K562 (cell line): ENCODE results near the gene EGR2. TPM values are rescaled to one million over a fixed set of nuclear protein-coding genes. Genes with fewer than 3 reads are reported as not detected.

Source experiments
- ATF1 ChIP-seq, 2 experiments: fragments of 450-650 bp in 1 of 2; IDR thresholded peaks; 2 replicates each; pipeline ENCODE4 v1.6.1; 2016; ENCODE audit warnings: missing compliant biosample characterization in 1 of 2, missing genetic modification characterization in 1 of 2
- ATF7 ChIP-seq: fragments of 450-650 bp; IDR thresholded peaks from 2 replicates; pipeline ENCODE4 v1.7.1; 2014; ENCODE audit warnings: mild to moderate bottlenecking, moderate library complexity
- EZH2 ChIP-seq: IDR thresholded peaks from 2 replicates; pipeline ENCODE4 v1.6.1; 2012; ENCODE audit warnings: low read depth, mild to moderate bottlenecking, inconsistent platforms, low read length, borderline replicate concordance
- FOXA3 ChIP-seq, 2 experiments: fragments of 450-650 bp in 1 of 2; sonication (generic) in 1 of 2; formaldehyde crosslinking; IDR thresholded peaks in 1 of 2; conservative IDR thresholded peaks in 1 of 2; 2 replicates each; pipeline versions ENCODE4 v1.4.0 to v1.8.0; 2020 to 2022; ENCODE audit warnings: mild to moderate bottlenecking in 2 of 2, missing genetic modification reagents in 1 of 2
- FOXJ3 ChIP-seq: sonication (generic); formaldehyde crosslinking; IDR thresholded peaks from 2 replicates; pipeline ENCODE4 v1.4.0; 2020; ENCODE audit warnings: mild to moderate bottlenecking, missing genetic modification reagents
- GABPA ChIP-seq: fragments of 200-800 bp; sonication (Bioruptor generic); conservative IDR thresholded peaks from 2 replicates; pipeline ENCODE4 v1.6.1; 2016; ENCODE audit warnings: low read depth, missing genetic modification characterization, missing compliant biosample characterization
- HDAC6 ChIP-seq: IDR thresholded peaks from 2 replicates; pipeline ENCODE4 v1.6.1; 2012; ENCODE audit warnings: low read depth, mild to moderate bottlenecking, control low read depth, inconsistent platforms, low read length, moderate library complexity
- HDGF ChIP-seq: fragments of 450-650 bp; IDR thresholded peaks from 2 replicates; pipeline ENCODE4 v1.6.1; 2016
- MEF2A ChIP-seq: IDR thresholded peaks from 2 replicates; pipeline ENCODE4 v1.6.1; 2011; ENCODE audit warnings: low read depth, mild to moderate bottlenecking, low read length, moderate library complexity; ENCODE audit not compliant: control insufficient read depth
- MTA3 ChIP-seq: fragments of 450-650 bp; formaldehyde crosslinking; IDR thresholded peaks from 2 replicates; pipeline ENCODE4 v1.6.1; 2017; ENCODE audit warnings: mild to moderate bottlenecking, borderline replicate concordance
- PHF8 ChIP-seq: fragments of 200-600 bp; sonication (generic); IDR thresholded peaks from 2 replicates; pipeline ENCODE4 v1.6.1; 2012; ENCODE audit warnings: mixed run types, mild to moderate bottlenecking, inconsistent platforms, low read length, moderate library complexity, borderline replicate concordance
- RAD21 ChIP-seq, 2 experiments: fragments of 250-450 bp in 1 of 2; fragments of 450-650 bp in 1 of 2; sonication (Bioruptor Pico) in 1 of 2; formaldehyde crosslinking in 1 of 2; IDR thresholded peaks in 1 of 2; conservative IDR thresholded peaks in 1 of 2; 2 replicates each; pipeline versions ENCODE4 v1.4.0 to v1.8.0; 2020 to 2022; ENCODE audit warnings: mild to moderate bottlenecking in 2 of 2, moderate library complexity in 1 of 2
- RBBP5 ChIP-seq: fragments of 200-600 bp; sonication (generic); IDR thresholded peaks from 2 replicates; pipeline ENCODE4 v1.6.1; 2012; ENCODE audit warnings: borderline replicate concordance, mild to moderate bottlenecking, low read length, control low read depth, inconsistent platforms; ENCODE audit not compliant: insufficient read depth, poor library complexity, severe bottlenecking
- RBM14 ChIP-seq: fragments of 200-400 bp; formaldehyde crosslinking; IDR thresholded peaks from 2 replicates; pipeline ENCODE4 v1.6.1; 2018; ENCODE audit warnings: low read depth, mild to moderate bottlenecking, low read length, moderate library complexity, borderline replicate concordance; ENCODE audit not compliant: insufficient read depth
- RFX7 ChIP-seq: fragments of 250-450 bp; sonication (Bioruptor Pico); IDR thresholded peaks from 2 replicates; pipeline ENCODE4 v1.5.1; 2021; ENCODE audit warnings: mild to moderate bottlenecking
- SIN3A ChIP-seq, 2 experiments: fragments of 150-350 bp in 1 of 2; IDR thresholded peaks; 2 replicates each; pipeline ENCODE4 v1.6.1; 2011 to 2016; ENCODE audit warnings: borderline replicate concordance in 2 of 2, low read depth in 2 of 2, low read length in 2 of 2, mild to moderate bottlenecking in 2 of 2, moderate library complexity in 2 of 2; ENCODE audit not compliant: control insufficient read depth in 1 of 2
- TARDBP ChIP-seq: fragments of 450-650 bp; IDR thresholded peaks from 2 replicates; pipeline ENCODE4 v1.6.1; 2016
- THRAP3 ChIP-seq: fragments of 450-650 bp; IDR thresholded peaks from 2 replicates; pipeline ENCODE4 v1.6.1; 2016; ENCODE audit warnings: mild to moderate bottlenecking, inconsistent platforms, borderline replicate concordance
- TSC22D4 ChIP-seq: fragments of 450-650 bp; IDR thresholded peaks from 2 replicates; pipeline ENCODE4 v1.6.1; 2016; ENCODE audit warnings: missing genetic modification characterization, missing biosample characterization, control low read depth
- ZNF695 ChIP-seq: fragments of 450-650 bp; formaldehyde crosslinking; IDR thresholded peaks from 2 replicates; pipeline ENCODE4 v1.4.0; 2020; ENCODE audit warnings: mild to moderate bottlenecking, moderate library complexity
- ZNF699 ChIP-seq: fragments of 250-450 bp; sonication (Bioruptor Pico); IDR thresholded peaks from 2 replicates; pipeline ENCODE4 v1.8.0; 2021; ENCODE audit warnings: mild to moderate bottlenecking, moderate library complexity; ENCODE audit not compliant: insufficient replicate concordance
- polyA plus RNA-seq, 8 experiments: library from polyadenylated mRNA; depleted of rRNA in 4 of 8; stranded (reverse) in 5 of 8; unstranded in 3 of 8; fragments of >200 nt; fragmentation: Nextera tagmentation in 2 of 8; fragmentation: Illumina TruSeq in 1 of 8; extraction: Ambion mirVana in 2 of 8; extraction: Trizol in 1 of 8; gene quantifications; 2 replicates each; pipeline versions ENCODE4 v1.2.1 to v1.2.3, GENCODE V29; 2011 to 2014; ENCODE audit warnings: inconsistent platforms in 1 of 8, missing spikeins in 1 of 8
- total RNA-seq, 7 experiments: library from RNA; depleted of rRNA in 6 of 7; stranded (reverse); fragments of >200 nt in 6 of 7; fragmentation: Illumina TruSeq in 2 of 7; extraction: Trizol in 2 of 7; gene quantifications; 2 replicates each; pipeline versions ENCODE4 v1.2.1 to v1.2.3, GENCODE V29; 2011 to 2021; ENCODE audit warnings: low replicate concordance in 1 of 7
- TF ChIP-seq, protein P1 (sequence below): fragments of 450-650 bp; formaldehyde crosslinking; IDR thresholded peaks from 2 replicates; pipeline ENCODE4 v1.4.0; 2020; ENCODE audit warnings: mild to moderate bottlenecking, moderate library complexity
- TF ChIP-seq, protein P2 (sequence below): fragments of 250-450 bp; sonication (Bioruptor Pico); IDR thresholded peaks from 2 replicates; pipeline ENCODE4 v1.5.0; 2021; ENCODE audit warnings: mild to moderate bottlenecking, moderate library complexity

The EGR2 gene
- total and polyA plus RNA-seq, 9 of the 15 experiments (the other 6 are each of a cell fraction or from before 2014, with no cell fraction given): 0.08 to 0.18 (median 0.12) TPM; not detected in 4

DNA sequence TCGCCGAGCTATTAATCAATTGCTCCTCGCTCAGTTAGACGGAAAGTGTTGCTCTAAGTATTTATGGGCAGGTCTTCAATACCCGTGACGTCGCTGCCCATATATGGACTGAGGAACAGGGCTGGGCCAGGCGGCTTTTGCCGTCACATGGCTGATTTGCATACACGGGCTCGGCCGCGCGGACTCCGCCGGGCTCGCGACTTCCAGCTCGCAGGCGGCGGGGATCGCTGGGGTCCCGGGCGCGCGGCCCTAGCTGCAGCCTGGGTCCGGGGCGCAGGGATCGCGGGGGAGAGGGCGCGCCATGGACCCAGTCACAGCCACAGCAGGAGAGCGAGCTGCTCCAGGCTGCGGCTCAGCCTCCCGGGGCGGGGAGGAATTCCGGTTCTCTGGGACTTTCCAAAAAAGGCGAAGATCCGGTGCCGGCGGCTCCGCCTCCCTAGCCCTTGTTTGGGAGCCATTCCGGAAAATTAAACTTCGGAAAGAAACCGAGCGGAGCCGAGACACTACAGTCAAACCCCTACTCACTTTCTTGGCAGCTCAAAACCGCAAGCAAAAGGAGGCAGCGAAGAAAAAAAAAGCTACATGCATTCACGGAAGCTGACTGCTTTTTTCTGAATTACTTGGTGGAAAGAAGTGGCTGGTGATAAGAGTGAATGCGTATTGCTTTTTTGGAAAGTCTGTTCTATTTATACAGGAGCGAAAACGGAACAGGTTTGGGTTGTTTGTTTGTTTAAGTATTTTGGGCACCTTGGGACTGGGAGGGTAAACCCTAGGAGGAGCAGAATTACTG is at the start of gene EGR2 (continued):
- TF ChIP-seq RAD21 (CRISPR knock-in tag; conservative IDR thresholded peaks at IDR 0.05 in 1 of 2, IDR thresholded peaks at IDR 0.05 in 1 of 2) (no peak), EZH2 (no peak), RBBP5 (no peak), RBM14 (no peak), HDAC6 (no peak), MEF2A (no peak), ATF1 (CRISPR knock-in tag; IDR thresholded peaks at IDR 0.05) (no peak), ATF1 (tag; IDR thresholded peaks at IDR 0.05) (peak; percentile 94), SIN3A (IDR thresholded peaks at IDR 0.05; ENCODE audit: borderline replicate concordance in 2 of 2, control insufficient read depth in 1 of 2, low read depth in 2 of 2, low read length in 2 of 2) (peak in 1 of 2 experiments; percentile 45; a peak in 1 of 4 replicates), ATF7 (peak; percentile 61), FOXJ3 (CRISPR knock-in tag) (no peak), TSC22D4 (tag) (no peak), GABPA (tag) (peak; percentile 48), ZNF695 (CRISPR knock-in tag) (no peak), ZNF699 (CRISPR knock-in tag) (no peak), MTA3 (peak; percentile 23; the same call in 1 of the 2 replicates), THRAP3 (no peak), HDGF (no peak), PHF8 (peak; percentile 38; the same call in 1 of the 2 replicates), FOXA3 (CRISPR knock-in tag; conservative IDR thresholded peaks at IDR 0.05 in 1 of 2, IDR thresholded peaks at IDR 0.05 in 1 of 2) (no peak), TARDBP (no peak), RFX7 (CRISPR knock-in tag) (no peak)
- TF ChIP-seq, protein P1, sequence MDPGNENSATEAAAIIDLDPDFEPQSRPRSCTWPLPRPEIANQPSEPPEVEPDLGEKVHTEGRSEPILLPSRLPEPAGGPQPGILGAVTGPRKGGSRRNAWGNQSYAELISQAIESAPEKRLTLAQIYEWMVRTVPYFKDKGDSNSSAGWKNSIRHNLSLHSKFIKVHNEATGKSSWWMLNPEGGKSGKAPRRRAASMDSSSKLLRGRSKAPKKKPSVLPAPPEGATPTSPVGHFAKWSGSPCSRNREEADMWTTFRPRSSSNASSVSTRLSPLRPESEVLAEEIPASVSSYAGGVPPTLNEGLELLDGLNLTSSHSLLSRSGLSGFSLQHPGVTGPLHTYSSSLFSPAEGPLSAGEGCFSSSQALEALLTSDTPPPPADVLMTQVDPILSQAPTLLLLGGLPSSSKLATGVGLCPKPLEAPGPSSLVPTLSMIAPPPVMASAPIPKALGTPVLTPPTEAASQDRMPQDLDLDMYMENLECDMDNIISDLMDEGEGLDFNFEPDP (CRISPR knock-in tag): no peak
- TF ChIP-seq, protein P2, sequence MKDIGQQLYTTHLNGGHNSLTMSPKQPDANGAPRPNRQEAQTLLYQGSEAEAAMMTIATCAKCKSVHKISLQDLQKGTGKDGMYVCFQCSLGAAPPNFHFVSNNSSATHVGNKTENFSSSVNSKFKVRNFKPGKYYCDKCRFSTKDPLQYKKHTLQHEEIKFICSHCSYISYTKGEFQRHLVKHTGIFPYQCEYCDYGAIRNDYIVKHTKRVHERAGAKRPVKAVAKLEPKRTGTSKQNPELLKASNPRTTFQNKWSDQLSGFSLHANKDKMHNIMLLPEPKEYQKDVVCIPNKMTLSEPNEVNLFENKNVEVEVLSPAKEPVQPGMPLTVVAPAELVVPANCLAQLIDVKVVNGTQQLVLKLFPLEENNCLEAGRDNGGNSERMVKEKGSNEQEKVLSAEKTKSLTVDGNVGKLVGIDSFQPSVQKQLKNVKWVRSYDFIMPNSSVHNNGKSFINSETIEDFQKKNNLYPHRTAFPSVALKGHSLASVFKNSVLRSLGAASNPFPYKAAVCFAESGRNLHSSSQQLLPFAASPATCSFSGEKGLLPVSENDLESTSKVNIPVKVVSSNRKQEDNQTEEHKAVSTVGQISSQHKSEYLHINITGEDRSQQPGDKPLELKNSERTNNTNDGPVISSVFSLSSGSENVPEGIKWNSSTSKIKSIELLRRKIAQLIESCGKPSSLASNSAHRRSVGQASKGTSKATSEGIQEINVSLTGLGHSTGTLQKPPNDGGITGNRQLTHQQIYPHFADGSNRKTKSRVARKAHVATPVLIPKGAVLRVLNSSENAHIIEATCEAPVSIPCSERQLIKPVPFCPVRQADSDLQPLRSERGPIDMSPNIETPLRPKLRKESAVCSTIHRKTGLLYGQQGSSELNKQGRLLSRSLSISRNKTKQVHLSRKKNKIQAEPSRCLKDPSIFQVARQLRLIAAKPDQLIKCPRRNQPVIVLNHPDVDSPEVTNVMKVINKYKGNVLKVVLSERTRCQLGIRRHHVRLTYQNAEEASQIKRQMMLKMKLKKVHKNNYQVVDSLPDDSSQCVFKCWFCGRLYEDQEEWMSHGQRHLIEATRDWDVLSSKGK (CRISPR knock-in tag): no peak
